COLO668 (cell line): ENCODE data around the gene PCDHA1.
"Not testable (repeated sequence)": the region's sequence is repeated elsewhere in the genome, so short reads cannot be mapped to it uniquely, and the experiment has no call there.

ENCODE experiments used
- DNase-seq: peaks from one replicate; lab custom pipeline; 2025; ENCODE audit not compliant: unreplicated experiment; lab: John Stamatoyannopoulos, UW

PCDHA1 gene

DNA sequence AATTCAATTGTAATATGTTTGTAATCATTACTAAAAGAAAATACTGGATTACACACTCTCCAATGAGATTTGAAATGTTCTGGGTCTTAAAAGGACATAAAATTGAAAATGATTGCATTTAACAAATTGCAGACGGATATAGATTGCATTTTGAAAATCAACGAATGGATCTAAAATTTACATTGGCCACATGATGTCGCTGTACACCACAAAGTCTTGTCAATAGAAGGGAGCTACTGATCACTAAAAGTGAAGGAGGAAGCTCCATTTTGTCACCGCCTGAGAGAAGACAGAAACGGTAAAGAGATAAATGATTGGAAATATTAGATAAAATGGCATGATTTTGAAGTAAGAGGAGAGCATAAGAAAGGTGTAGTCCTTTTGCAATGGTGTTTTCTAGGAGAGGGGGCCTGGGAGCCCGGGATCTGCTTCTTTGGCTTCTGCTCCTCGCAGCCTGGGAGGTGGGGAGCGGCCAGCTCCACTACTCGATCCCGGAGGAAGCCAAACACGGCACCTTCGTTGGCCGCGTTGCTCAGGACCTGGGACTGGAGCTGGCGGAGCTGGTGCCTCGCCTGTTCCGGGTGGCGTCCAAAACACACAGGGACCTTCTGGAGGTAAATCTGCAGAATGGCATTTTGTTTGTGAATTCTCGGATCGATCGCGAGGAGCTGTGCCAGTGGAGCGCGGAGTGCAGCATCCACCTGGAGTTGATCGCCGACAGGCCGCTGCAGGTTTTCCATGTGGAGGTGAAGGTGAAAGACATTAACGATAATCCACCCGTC is at the start of gene PCDHA1:
TSS of gene PCDHA1 (plus strand) at position 236 of the 782 bp plus-strand sequence.
- DNase-seq, result no peak

DNA sequence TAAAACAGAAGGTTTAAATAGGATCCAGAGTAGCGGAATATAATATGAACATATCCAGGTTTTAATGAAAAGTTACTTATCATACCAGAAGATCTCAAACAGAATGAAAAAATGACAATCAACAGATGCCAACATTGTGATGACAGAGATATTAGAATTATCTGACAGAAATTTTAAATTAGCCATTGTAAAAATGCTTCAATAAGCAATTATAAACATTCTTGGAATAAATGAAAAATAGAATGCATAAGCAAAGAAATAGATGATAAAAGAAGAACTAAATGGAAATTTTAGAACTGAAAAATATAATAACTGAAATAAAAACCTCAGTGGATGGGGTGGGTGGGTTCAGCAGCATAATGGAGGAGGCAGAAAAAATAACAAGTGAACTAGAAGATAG is 48.5 kb upstream of the PCDHA1 start:
- DNase-seq, result no peak

DNA sequence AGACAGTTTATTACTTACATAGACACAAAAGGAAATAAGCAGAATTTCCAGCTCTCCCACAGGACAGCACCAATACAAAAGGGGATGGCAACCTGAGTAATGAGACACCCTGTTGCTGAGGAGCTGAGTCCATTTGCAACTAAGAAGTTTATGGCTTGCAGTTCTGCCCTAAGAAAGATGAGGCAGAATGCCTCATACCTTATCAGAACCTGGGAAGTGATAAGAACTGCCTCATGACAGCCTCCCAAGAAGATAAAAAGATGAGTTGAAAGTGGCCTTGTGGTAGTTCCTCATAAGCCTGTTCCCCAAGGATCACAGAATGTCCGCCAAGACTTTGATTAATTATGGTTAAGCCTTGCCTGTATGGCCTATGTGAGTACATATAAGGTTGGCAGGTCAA is 44.0 kb upstream of the PCDHA1 start:
- no peak for DNase-seq

DNA sequence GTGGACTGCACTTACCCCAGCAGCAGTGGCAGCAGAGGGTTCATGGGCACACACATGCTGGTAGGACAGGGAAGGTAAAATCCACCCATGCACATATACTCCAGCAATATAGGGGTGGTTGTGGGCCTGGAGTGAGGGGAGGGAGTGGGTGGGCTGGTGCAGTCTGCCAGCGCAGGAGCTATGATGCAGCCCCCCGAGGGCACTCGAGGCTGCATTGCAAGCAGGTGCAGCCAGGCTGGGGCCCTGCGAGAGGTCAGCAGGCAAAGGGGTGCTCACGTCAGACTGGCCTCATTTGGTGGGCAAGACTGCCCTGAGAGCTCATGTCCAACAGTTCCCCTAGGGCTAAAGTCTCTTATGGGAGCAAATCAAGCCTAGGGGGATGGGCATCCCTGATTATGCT is 32.4 kb upstream of the PCDHA1 start:
- no peak for DNase-seq

DNA sequence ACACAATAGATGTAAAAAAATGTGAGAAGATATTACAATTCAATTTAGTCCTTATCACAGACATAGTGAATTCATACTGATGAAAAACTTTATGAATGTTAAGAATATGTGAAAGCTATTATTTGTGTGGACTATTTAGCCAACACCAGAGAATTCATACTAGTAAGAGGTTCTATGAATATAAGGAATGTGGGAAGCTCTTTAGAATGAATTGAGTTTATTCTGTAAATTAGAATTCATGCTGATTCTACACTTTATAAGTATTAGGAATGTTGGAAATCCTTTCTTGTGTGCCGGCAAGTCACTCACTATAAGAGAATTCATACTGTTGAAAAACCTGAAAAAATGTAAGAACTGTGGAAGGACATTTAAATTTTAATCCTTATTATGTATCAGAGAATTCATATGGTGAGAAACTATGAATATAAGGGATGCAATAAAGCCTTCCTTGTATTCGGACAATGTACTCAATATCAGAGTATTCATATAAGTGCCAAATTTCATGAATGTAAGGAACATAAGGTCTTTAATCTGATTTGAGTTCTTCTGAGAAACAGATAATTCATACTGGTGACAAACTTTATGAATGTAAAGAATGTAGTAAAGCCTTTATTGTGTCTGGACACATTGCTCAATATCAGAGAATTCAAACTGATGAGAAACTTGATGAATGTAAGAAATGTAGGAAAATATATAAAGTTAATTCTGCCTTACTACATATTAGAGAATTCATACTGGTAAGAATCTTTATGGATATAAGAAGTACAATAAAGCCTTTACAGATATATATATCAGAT is 21.6 kb upstream of the PCDHA1 start:
- no peak for DNase-seq

DNA sequence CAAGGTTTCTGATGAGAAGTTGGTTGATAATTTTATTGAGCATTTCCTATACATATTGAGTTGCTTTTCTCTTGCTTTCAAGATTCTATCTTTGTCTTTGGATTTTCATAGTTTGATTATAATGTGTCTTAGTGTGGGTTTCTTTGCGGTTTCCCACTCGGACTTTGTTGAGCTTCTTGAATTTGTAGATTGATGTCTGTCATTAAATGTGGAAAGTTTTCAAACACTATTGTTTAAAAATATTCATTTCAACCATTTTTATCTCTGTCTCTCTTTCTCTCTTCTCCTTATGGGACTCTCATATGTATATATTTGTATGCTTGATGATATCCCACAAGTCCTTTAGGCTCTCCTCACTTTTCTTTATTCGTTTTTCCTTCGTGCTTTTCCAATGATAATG is 18.5 kb upstream of the PCDHA1 start:
- DNase-seq, result no peak

DNA sequence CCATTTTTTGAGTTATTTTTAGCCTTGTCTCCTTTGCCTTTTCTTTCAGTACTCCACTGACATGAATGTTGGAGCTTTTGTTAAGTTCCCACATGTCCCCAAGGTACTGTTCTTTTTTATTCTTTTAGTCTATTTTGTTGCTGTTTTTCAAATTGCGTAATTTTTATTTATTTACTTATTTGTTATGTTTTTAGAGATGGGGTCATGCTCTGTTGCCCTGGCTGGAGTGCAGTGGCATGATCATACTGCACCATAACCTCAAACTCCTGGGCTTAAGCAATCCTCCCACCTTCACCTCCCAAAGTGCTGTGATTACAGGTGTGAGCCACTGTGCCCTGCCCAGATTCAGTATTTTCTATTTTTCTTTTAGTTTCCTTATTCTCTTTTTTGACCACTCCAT is 5.4 kb upstream of the PCDHA1 start:
- no peak for DNase-seq

DNA sequence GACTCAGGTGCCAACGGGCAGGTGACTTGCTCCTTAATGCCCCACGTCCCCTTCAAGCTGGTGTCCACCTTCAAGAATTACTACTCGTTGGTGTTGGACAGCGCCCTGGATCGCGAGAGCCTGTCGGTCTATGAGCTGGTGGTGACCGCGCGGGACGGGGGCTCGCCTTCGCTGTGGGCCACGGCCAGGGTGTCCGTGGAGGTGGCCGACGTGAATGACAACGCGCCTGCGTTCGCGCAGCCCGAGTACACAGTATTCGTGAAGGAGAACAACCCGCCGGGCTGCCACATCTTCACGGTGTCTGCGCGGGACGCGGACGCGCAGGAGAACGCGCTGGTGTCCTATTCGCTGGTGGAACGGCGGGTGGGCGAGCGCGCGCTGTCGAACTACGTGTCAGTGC is 1.5 kb downstream of the PCDHA1 start:
- DNase-seq, result not testable (repeated sequence)

DNA sequence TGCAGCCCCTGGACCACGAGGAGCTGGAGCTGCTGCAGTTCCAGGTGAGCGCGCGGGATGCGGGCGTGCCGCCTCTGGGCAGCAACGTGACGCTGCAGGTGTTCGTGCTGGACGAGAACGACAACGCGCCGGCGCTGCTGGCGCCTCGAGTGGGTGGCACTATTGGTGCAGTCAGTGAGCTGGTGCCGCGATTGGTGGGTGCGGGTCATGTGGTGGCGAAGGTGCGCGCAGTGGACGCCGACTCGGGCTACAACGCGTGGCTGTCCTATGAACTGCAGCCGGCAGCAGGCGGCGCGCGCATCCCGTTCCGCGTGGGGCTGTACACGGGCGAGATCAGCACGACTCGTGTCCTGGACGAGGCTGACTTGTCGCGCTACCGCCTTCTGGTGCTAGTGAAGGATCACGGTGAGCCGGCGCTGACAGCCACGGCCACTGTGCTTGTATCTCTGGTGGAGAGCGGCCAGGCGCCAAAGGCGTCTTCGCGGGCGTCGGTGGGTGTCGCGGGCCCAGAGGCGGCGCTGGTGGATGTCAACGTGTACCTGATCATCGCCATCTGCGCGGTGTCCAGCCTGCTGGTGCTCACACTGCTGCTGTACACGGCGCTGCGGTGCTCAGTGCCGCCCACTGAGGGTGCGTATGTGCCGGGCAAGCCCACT is 2.0 kb downstream of the PCDHA1 start:
- DNase-seq, result not testable (repeated sequence)

DNA sequence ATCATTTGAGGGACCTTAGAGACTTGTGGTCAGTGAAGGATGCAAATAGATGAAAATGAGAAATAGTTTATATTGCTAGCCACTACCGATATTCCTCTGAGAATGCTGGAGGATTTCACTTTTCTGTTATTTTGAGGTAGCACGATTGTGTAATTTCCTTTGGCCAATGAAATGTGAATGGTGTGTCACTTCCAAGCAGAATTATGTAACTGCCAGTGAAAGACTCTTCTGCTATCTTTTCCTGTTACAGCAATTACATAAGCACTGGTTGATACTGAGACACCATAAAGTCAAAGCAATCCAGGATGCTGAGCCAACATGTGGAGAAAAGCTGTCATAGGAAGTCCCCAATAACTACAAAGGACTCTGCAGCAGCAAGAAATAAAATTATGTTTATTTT is 5.1 kb downstream of the PCDHA1 start:
- no peak for DNase-seq

DNA sequence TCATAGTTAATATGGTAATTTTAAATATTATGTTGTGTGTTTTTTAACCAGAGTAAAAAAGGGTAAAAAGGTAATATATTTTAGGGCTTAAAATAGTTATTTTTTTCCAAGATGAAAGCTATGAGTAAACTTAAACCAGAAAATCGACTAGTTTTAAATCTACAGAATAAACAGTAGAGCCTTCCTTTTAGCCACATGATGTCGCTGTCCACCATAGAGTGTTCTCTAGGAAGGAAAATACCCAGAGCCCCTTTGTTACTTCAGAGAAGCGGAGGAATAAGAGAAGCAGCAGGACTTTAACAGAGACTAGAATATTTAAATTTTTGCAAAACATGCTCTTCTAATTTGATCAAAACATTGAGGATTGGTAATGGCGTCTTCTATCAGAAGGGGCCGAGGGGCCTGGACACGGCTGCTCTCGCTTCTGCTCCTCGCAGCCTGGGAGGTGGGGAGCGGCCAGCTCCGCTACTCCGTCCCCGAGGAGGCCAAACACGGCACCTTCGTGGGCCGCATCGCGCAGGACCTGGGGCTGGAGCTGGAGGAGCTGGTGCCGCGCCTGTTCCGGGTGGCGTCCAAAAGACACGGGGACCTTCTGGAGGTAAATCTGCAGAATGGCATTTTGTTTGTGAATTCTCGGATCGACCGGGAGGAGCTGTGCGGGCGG is 8.8 kb downstream of the PCDHA1 start, which contains the start of gene PCDHA2:
TSS of gene PCDHA2 (plus strand) at position 258 of the 664 bp plus-strand sequence.
- DNase-seq, result no peak

DNA sequence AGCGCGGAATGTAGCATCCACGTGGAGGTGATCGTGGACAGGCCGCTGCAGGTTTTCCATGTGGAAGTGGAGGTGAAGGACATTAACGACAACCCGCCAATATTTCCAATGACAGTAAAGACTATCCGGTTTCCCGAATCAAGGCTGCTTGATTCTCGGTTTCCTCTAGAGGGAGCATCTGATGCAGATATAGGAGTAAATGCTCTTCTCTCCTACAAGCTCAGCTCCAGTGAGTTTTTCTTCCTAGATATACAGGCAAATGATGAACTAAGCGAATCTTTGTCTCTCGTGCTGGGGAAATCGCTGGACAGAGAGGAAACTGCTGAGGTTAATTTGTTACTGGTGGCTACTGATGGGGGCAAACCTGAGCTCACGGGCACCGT is 9.3 kb downstream of the PCDHA1 start:
- DNase-seq, result no peak

DNA sequence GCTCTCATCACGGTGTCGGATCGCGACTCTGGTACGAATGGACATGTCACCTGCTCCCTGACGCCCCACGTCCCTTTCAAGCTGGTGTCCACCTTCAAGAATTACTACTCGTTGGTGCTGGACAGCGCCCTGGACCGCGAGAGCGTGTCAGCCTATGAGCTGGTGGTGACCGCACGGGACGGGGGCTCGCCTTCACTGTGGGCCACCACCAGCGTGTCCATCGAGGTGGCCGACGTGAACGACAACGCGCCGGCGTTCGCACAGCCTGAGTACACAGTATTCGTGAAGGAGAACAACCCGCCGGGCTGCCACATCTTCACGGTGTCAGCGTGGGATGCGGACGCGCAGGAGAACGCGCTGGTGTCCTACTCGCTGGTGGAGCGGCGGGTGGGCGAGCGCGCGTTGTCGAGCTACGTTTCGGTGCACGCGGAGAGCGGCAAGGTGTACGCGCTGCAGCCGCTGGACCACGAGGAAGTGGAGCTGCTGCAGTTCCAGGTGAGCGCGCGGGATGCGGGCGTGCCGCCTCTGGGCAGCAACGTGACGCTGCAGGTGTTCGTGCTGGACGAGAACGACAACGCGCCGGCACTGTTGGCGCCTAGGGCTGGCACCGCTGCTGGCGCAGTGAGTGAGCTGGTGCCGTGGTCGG is 10.3 kb downstream of the PCDHA1 start:
- not testable (repeated sequence) for DNase-seq

DNA sequence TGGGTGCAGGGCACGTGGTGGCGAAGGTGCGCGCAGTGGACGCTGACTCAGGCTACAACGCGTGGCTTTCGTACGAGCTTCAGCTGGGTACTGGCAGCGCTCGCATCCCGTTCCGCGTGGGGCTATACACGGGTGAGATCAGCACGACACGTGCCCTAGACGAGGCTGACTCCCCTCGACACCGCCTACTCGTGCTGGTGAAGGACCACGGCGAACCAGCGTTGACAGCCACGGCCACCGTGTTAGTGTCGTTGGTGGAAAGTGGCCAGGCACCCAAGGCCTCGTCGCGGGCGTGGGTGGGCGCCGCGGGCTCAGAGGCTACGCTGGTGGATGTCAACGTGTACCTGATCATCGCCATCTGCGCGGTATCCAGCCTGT is 10.8 kb downstream of the PCDHA1 start:
- DNase-seq, result no peak

DNA sequence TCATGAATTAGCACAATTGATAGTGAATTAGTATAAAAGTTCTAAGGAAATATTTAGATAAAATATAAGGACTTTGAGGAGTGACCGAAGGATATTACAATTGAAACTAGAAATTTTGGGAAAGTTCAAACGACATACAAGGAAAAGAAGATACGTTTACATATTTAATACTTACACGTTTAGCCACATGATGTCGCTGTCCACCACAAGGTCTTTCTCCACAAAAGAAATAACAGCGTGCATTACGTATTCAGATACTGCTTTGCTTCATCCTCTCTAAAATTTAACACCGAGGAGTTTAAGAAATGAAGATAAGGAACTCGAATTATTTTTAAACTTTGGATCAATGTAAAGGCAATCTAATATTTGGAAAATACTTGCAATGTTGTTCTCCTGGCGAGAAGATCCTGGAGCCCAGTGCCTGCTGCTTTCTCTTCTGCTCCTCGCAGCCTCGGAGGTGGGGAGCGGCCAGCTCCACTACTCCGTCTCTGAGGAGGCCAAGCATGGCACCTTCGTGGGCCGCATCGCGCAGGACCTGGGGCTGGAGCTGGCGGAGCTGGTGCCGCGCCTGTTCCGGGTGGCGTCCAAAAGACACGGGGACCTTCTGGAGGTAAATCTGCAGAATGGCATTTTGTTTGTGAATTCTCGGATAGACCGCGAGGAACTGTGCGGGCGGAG is 15.0 kb downstream of the PCDHA1 start, which contains the start of gene PCDHA3:
TSS of gene PCDHA3 (plus strand) at position 242 of the 678 bp plus-strand sequence.
- peak; percentile 27 for DNase-seq

DNA sequence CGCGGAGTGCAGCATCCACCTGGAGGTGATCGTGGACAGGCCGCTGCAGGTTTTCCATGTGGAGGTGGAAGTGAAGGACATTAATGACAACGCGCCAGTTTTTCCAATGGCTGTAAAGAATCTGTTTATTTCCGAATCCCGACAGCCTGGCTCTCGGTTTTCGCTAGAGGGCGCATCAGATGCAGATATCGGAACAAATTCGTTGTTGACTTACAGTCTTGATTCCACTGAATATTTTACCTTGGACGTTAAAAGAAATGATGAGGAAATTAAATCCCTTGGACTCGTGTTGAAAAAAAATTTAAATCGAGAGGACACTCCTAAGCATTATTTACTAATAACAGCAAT is 15.5 kb downstream of the PCDHA1 start:
- peak; percentile 20 for DNase-seq

DNA sequence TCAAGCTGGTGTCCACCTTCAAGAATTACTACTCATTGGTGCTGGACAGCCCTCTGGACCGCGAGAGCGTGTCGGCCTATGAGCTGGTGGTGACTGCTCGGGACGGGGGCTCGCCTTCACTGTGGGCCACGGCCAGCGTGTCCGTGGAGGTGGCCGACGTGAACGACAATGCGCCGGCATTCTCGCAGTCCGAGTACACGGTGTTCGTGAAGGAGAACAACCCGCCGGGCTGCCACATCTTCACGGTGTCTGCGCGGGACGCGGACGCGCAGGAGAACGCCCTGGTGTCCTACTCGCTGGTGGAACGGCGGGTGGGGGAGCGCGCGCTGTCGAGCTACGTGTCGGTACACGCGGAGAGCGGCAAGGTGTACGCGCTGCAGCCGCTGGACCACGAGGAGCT is 16.4 kb downstream of the PCDHA1 start:
- not testable (repeated sequence) for DNase-seq

DNA sequence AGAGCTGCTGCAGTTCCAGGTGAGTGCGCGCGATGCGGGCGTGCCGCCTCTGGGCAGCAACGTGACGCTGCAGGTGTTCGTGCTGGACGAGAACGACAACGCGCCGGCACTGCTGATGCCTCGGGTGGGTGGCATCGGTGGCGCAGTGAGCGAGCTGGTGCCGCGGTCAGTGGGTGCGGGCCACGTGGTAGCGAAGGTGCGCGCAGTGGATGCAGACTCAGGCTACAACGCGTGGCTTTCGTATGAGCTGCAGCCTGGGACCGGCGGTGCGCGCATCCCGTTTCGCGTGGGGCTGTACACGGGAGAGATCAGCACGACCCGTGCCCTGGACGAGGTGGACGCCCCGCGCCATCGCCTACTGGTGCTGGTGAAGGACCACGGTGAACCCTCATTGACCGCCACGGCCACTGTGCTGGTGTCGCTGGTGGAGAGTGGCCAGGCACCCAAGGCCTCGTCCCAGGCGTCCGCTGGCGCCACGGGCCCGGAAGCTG is 16.9 kb downstream of the PCDHA1 start:
- no peak for DNase-seq

DNA sequence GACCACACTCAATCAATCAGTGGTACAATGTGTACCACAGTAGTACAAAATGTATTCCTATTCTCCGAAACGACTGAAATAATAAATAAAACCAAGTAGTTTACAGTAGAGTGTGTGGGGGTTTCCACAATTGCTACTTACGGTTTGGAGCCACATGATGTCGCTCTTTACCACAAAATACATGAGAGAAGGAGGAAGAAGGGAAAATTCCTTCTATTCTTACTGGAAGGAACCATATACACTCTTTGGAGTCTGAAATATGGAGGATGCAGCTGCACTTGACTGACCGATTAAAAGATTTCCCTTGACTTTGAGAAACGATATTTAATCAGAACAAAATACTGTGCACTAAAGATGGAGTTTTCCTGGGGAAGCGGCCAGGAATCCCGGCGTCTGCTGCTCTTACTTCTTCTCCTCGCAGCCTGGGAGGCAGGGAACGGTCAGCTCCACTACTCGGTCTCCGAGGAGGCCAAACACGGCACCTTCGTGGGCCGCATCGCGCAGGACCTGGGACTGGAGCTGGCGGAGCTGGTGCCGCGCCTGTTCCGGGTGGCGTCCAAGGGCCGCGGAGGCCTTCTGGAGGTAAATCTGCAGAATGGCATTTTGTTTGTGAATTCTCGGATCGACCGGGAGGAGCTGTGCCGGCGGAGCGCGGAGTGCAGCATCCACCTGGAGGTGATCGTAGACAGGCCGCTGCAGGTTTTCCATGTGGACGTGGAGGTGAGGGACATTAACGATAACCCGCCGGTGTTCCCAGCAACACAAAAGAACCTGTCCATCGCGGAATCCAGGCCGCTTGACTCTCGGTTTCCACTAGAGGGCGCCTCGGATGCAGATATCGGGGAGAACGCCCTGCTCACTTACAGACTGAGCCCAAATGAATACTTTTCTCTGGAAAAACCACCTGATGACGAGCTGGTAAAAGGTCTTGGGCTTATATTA is 21.2 kb downstream of the PCDHA1 start, which contains the start of gene PCDHA4:
TSS of gene PCDHA4 (plus strand) at position 235 of the 942 bp plus-strand sequence.
- peak; percentile 73 for DNase-seq
